ENCODE results near the gene ATXN3. TPM values are rescaled to one million over a fixed set of nuclear protein-coding genes. Genes with fewer than 3 reads are reported as not detected.

ATXN3 gene
- total and polyA plus RNA-seq, 2 of the 13 experiments (the other 11 are each of a cell fraction or from before 2014, with no cell fraction given): 14.9 to 17.3 TPM

- peak; percentile 28; the same call in 1 of the 2 replicates for TF ChIP-seq SUZ12 (IDR thresholded peaks at IDR 0.05; ENCODE audit: low read depth, low read length)
- no peak for TF ChIP-seq TFAP4 (IDR thresholded peaks at IDR 0.05; ENCODE audit: borderline replicate concordance, low read depth)
- peak; percentile 98 for TF ChIP-seq DMAP1 (CRISPR knock-in tag; IDR thresholded peaks at IDR 0.05)
- TF ChIP-seq TSC22D2 (CRISPR knock-in tag; IDR thresholded peaks at IDR 0.05; ENCODE audit: borderline replicate concordance): peak; percentile 38; the same call in 1 of the 2 replicates
- peak; percentile 48 for TF ChIP-seq SP2 (CRISPR knock-in tag; IDR thresholded peaks at IDR 0.05)
- peak; percentile 96 for TF ChIP-seq YY1 (IDR thresholded peaks at IDR 0.05; ENCODE audit: insufficient read depth, insufficient replicate concordance, low read depth, low read length)
- peak; percentile 82; the same call in 1 of the 2 replicates for TF ChIP-seq ZNF704 (CRISPR knock-in tag; IDR thresholded peaks at IDR 0.05; ENCODE audit: borderline replicate concordance)
- peak; percentile 73; the same call in 1 of the 2 replicates for TF ChIP-seq MTA1 (CRISPR knock-in tag; IDR thresholded peaks at IDR 0.05; ENCODE audit: borderline replicate concordance)
- TF ChIP-seq ZNF841 (CRISPR knock-in tag; IDR thresholded peaks at IDR 0.05; ENCODE audit: borderline replicate concordance): no peak
- TF ChIP-seq ZNF124 (CRISPR knock-in tag; IDR thresholded peaks at IDR 0.05): peak; percentile 18; the same call in 1 of the 2 replicates
- no peak for TF ChIP-seq THAP8 (CRISPR knock-in tag; IDR thresholded peaks at IDR 0.05; ENCODE audit: borderline replicate concordance)
- TF ChIP-seq ZNF232 (CRISPR knock-in tag; IDR thresholded peaks at IDR 0.05; ENCODE audit: borderline replicate concordance): peak; percentile 68; the same call in 1 of the 2 replicates
- TF ChIP-seq AGO1 (IDR thresholded peaks at IDR 0.05; ENCODE audit: low read depth, low read length, poor library complexity, severe bottlenecking): peak; percentile 49
- TF ChIP-seq RAD21 (CRISPR knock-in tag; IDR thresholded peaks at IDR 0.05): no peak
- peak; percentile 98 for TF ChIP-seq ZFY (CRISPR knock-in tag; IDR thresholded peaks at IDR 0.05)
- TF ChIP-seq ZNF20 (CRISPR knock-in tag; IDR thresholded peaks at IDR 0.05): no peak
- peak; percentile 65; the same call in 1 of the 2 replicates for TF ChIP-seq ZNF782 (CRISPR knock-in tag; IDR thresholded peaks at IDR 0.05; ENCODE audit: borderline replicate concordance)
- no peak for TF ChIP-seq RFX5 (IDR thresholded peaks at IDR 0.05; ENCODE audit: low read depth, low read length)
- TF ChIP-seq STAT5B (CRISPR knock-in tag; IDR thresholded peaks at IDR 0.05): no peak
- peak; percentile 67 for TF ChIP-seq KDM5A (IDR thresholded peaks at IDR 0.05; ENCODE audit: borderline replicate concordance, low read length)
- peak; percentile 88 for TF ChIP-seq HDAC1 (CRISPR knock-in tag; IDR thresholded peaks at IDR 0.05)
- peak; percentile 97 for TF ChIP-seq ZNF687 (CRISPR knock-in tag; IDR thresholded peaks at IDR 0.05)
- TF ChIP-seq ISX (CRISPR knock-in tag; conservative IDR thresholded peaks at IDR 0.05): 0 out of 2 replicates have a peak, but pooled peaks have one; percentile 75
- TF ChIP-seq ZNF816 (CRISPR knock-in tag; IDR thresholded peaks at IDR 0.05; ENCODE audit: borderline replicate concordance): peak; percentile 76; the same call in 1 of the 2 replicates
Measured at GRCh38 chr14:92039719-92040430, 66.5 kb downstream of the ATXN3 start, which contains the start of gene TRIP11 (continued).

Data from HepG2 (cell line).